ENCODE data around the gene FOXP1.

- no peak for TF ChIP-seq CTCF (IDR thresholded peaks at IDR 0.05; ENCODE audit: poor library complexity)
- TF ChIP-seq EZH2phosphoT487 (IDR thresholded peaks at IDR 0.05; ENCODE audit: low read depth, severe bottlenecking, unreplicated experiment) = no peak
- TF ChIP-seq EZH2 (IDR thresholded peaks at IDR 0.05; ENCODE audit: borderline replicate concordance) = no peak
Observed at GRCh38 chr3:71511446-71511845, 72.1 kb downstream of the FOXP1 start.
